ENCODE results near the gene FOXP1. TPM values are rescaled to one million over a fixed set of nuclear protein-coding genes. Genes with fewer than 3 reads are reported as not detected.

FOXP1 gene
- total RNA-seq, 1 donor from 2014 or later: 107 TPM

DNA sequence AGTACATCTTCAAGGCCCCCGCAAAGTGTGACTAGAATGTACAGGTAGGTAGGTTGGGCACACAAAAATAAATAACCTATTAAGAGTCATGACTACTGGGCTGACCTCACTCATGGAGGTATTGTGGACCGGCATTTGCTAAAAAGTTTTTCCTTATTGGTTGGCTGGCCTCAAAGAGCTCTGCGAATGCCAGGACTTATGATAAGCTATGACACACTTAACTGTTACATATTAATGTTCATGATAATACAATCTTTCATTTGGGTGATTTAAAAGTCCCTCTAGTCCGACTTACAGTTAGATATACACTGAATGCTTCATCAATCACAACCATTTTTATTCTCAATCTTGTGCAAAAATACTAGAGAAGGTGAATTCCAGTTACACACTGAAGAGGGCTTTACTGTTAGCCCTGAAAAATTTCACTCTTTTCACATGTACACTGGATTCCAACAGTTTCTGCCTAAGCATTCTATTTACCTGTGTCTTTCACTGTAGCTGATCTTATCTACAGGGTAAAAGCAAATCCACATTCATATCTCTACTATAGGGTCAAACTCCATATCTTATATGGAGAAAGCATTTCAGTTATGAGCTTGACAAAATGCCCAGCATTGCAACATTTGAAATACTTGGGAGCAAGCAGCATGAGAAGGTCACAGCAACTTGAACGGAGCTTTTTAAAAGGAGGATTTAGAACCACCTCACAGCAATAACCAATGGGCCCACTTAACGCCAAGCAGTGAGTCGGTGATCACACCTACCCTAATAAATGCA is 329.1 kb downstream of the FOXP1 start:
- Histone ChIP-seq H3K4me1 (ENCODE audit: insufficient read depth, low read length) (peaks cover 44% of the 10 kb centered on the region), H2AFZ (ENCODE audit: low read depth, low read length) (no peak overlapping the region), H3K79me2 (ENCODE audit: insufficient read depth, low read length) (peaks cover 29% of the 10 kb centered on the region), H3K4me3 (ENCODE audit: insufficient read depth, low read depth, low read length) (no peak overlapping the region), H3K36me3 (ENCODE audit: insufficient read depth, low read length) (peaks cover 2% of the 10 kb centered on the region), H3K27me3 (ENCODE audit: insufficient read depth, low read length) (no peaks in the 10 kb centered on the region), H3K9me3 (ENCODE audit: insufficient read depth, low read depth, low read length) (no peaks in the 10 kb centered on the region), H4K20me1 (ENCODE audit: insufficient read depth, low read length) (no peaks in the 10 kb centered on the region), H3K4me2 (ENCODE audit: low read length) (no peak overlapping the region), H3K9ac (ENCODE audit: low read length) (no peak overlapping the region), H3K27ac (ENCODE audit: low read depth, low read length) (no peak overlapping the region)
- Mint-ChIP-seq H3K27me3 (ENCODE audit: low read depth, unreplicated experiment) (no peaks in the 10 kb centered on the region), H3K9me3 (ENCODE audit: unreplicated experiment) (no peaks in the 10 kb centered on the region), H3K4me3 (ENCODE audit: unreplicated experiment) (no peak overlapping the region), H3K27ac (ENCODE audit: unreplicated experiment) (no peak overlapping the region), H3K36me3 (ENCODE audit: low read depth, unreplicated experiment) (peaks cover 5% of the 10 kb centered on the region), H3K4me1 (ENCODE audit: low read depth, unreplicated experiment) (peaks cover 44% of the 10 kb centered on the region)
- TF ChIP-seq EZH2 (IDR thresholded peaks at IDR 0.05; ENCODE audit: insufficient read depth, low read length) (no peak), CTCF (IDR thresholded peaks at IDR 0.05; ENCODE audit: insufficient read depth, low read depth, low read length) (no peak)
- DNase-seq (ENCODE audit: low read depth) (peak; percentile 46), FAIRE-seq (no peak)

- Histone ChIP-seq H3K4me3 (ENCODE audit: insufficient read depth, low read depth, low read length) (no peak overlapping the region), H2AFZ (ENCODE audit: low read depth, low read length) (no peak overlapping the region), H3K9me3 (ENCODE audit: insufficient read depth, low read depth, low read length) (no peaks in the 10 kb centered on the region), H3K27me3 (ENCODE audit: insufficient read depth, low read length) (no peaks in the 10 kb centered on the region), H3K27ac (ENCODE audit: low read depth, low read length) (no peak overlapping the region), H3K36me3 (ENCODE audit: insufficient read depth, low read length) (peaks cover 2% of the 10 kb centered on the region), H3K4me1 (ENCODE audit: insufficient read depth, low read length) (peaks cover 42% of the 10 kb centered on the region), H3K4me2 (ENCODE audit: low read length) (no peak overlapping the region), H4K20me1 (ENCODE audit: insufficient read depth, low read length) (no peaks in the 10 kb centered on the region), H3K9ac (ENCODE audit: low read length) (no peak overlapping the region), H3K79me2 (ENCODE audit: insufficient read depth, low read length) (peaks cover 32% of the 10 kb centered on the region)
- no peaks in the 10 kb centered on the region for H3K27me3 Mint-ChIP-seq (ENCODE audit: low read depth, unreplicated experiment)
- H3K4me3 Mint-ChIP-seq (ENCODE audit: unreplicated experiment): no peak overlapping the region
- no peak overlapping the region for H3K27ac Mint-ChIP-seq (ENCODE audit: unreplicated experiment)
- H3K36me3 Mint-ChIP-seq (ENCODE audit: low read depth, unreplicated experiment): peaks cover 5% of the 10 kb centered on the region
- no peak for FAIRE-seq
- no peaks in the 10 kb centered on the region for H3K9me3 Mint-ChIP-seq (ENCODE audit: unreplicated experiment)
- DNase-seq (ENCODE audit: low read depth): no peak
- no peak for TF ChIP-seq EZH2 (IDR thresholded peaks at IDR 0.05; ENCODE audit: insufficient read depth, low read length)
- H3K4me1 Mint-ChIP-seq (ENCODE audit: low read depth, unreplicated experiment): peaks cover 34% of the 10 kb centered on the region
These were observed 330.4 kb downstream of the FOXP1 start for GRCh38 chr3:71253169-71253568.

DNA sequence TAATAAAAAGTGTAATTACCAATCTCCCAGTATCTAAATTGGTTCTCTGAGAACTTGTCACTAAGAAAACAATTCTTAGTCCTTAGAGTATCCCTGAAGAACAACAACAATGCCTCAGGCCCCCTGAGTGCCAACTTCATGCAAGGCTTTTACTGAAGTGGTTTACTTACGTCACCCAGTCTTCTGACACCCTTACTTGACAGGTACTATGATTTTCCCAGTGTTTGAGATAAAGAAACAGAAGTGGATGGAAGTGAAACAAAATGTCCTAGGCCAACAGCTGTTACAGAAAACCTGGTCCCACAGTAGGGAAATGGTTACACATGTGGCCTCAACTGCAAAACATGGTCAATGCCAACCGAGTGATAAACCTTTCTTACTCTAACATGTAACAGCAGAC is 331.1 kb downstream of the FOXP1 start:
- Histone ChIP-seq H3K4me2 (ENCODE audit: low read length) (peak overlapping the region; percentile 45), H3K9me3 (ENCODE audit: insufficient read depth, low read depth, low read length) (no peaks in the 10 kb centered on the region), H3K4me1 (ENCODE audit: insufficient read depth, low read length) (peaks cover 44% of the 10 kb centered on the region), H3K27ac (ENCODE audit: low read depth, low read length) (peak overlapping the region; percentile 89), H3K9ac (ENCODE audit: low read length) (peak overlapping the region; percentile 57), H4K20me1 (ENCODE audit: insufficient read depth, low read length) (no peaks in the 10 kb centered on the region), H3K27me3 (ENCODE audit: insufficient read depth, low read length) (no peaks in the 10 kb centered on the region), H3K4me3 (ENCODE audit: insufficient read depth, low read depth, low read length) (no peak overlapping the region), H3K36me3 (ENCODE audit: insufficient read depth, low read length) (peaks cover 2% of the 10 kb centered on the region), H2AFZ (ENCODE audit: low read depth, low read length) (no peak overlapping the region), H3K79me2 (ENCODE audit: insufficient read depth, low read length) (peaks cover 39% of the 10 kb centered on the region)
- H3K9me3 Mint-ChIP-seq (ENCODE audit: unreplicated experiment): peaks cover 3% of the 10 kb centered on the region
- TF ChIP-seq EZH2 (IDR thresholded peaks at IDR 0.05; ENCODE audit: insufficient read depth, low read length) (no peak), CTCF (IDR thresholded peaks at IDR 0.05; ENCODE audit: insufficient read depth, low read depth, low read length) (no peak)
- H3K27me3 Mint-ChIP-seq (ENCODE audit: low read depth, unreplicated experiment): no peaks in the 10 kb centered on the region
- no peak overlapping the region for H3K4me3 Mint-ChIP-seq (ENCODE audit: unreplicated experiment)
- H3K36me3 Mint-ChIP-seq (ENCODE audit: low read depth, unreplicated experiment): peaks cover 6% of the 10 kb centered on the region
- peaks cover 28% of the 10 kb centered on the region for H3K4me1 Mint-ChIP-seq (ENCODE audit: low read depth, unreplicated experiment)
- FAIRE-seq (no peak), DNase-seq (ENCODE audit: low read depth) (peak; percentile 13)
- H3K27ac Mint-ChIP-seq (ENCODE audit: unreplicated experiment): no peak overlapping the region

Measured in astrocyte (in vitro differentiated cells and primary cell).